Gastroesophageal sphincter (tissue), 4 donors: Measurements from ENCODE around the gene CBR3. TPM values are rescaled to one million over a fixed set of nuclear protein-coding genes. Genes with fewer than 3 reads are reported as not detected.
A peak's percentile ranks its signal among the peaks of the same experiment; 100 is the strongest.

ENCODE experiments used
- ATAC-seq: fragments of 150-250 bp; one replicate; pipeline ENCODE4 v1.9.1; 2016; ENCODE audit warnings: mild to moderate bottlenecking, moderate library complexity
- H3K27ac ChIP-seq, 4 donors: fragments of 200-600 bp; sonication (generic) in 3 of 4; 1 replicate in 3 of 4; 2 replicates in 1 of 4; pipeline ENCODE4 v1.5.1; 2016 to 2019
- H3K27me3 ChIP-seq: fragments of 200-600 bp; sonication (generic); one replicate; pipeline ENCODE4 v1.5.1; 2019
- H3K36me3 ChIP-seq, 2 donors: fragments of 200-600 bp; sonication (generic); one replicate each; pipeline ENCODE4 v1.5.1; 2019; ENCODE audit warnings: control low read depth in 1 of 2
- H3K4me1 ChIP-seq, 3 donors: fragments of 200-600 bp; sonication (generic); 1 replicate in 2 of 3; 2 replicates in 1 of 3; pipeline ENCODE4 v1.5.1; 2016 to 2019; ENCODE audit warnings: control low read depth in 2 of 3
- H3K4me3 ChIP-seq, 2 donors: fragments of 200-600 bp; sonication (generic); one replicate each; pipeline ENCODE4 v1.5.1; 2019; ENCODE audit warnings: mild to moderate bottlenecking in 1 of 2, moderate library complexity in 1 of 2
- H3K9me3 ChIP-seq, 3 donors: fragments of 200-600 bp; sonication (generic); one replicate each; pipeline ENCODE4 v1.5.1; 2017 to 2019; ENCODE audit warnings: control low read depth in 2 of 3
- EP300 ChIP-seq: sonication (generic); formaldehyde crosslinking; IDR thresholded peaks from one replicate; pipeline ENCODE4 v1.6.1; 2017; ENCODE audit warnings: antibody characterized with exemption, mild to moderate bottlenecking
- POLR2A ChIP-seq, 2 donors: fragments of 450-650 bp; IDR thresholded peaks; one replicate each; pipeline ENCODE4 v1.6.1; 2017; ENCODE audit warnings: antibody characterized with exemption in 2 of 2, mild to moderate bottlenecking in 2 of 2, moderate library complexity in 1 of 2
- POLR2AphosphoS5 ChIP-seq: sonication (generic); formaldehyde crosslinking; IDR thresholded peaks from one replicate; pipeline ENCODE4 v1.6.1; 2017; ENCODE audit warnings: antibody characterized with exemption
- WGBS, 2 donors: methylation state at CpG; one replicate each; pipeline ENCODE4 v1.1.5; 2018; ENCODE audit warnings: low coverage in 1 of 2; 5-methylcytosine and 5-hydroxymethylcytosine counted together
- total RNA-seq, 4 donors: library from RNA; depleted of rRNA; stranded (reverse); fragments of >200 nt; gene quantifications; one replicate each; pipeline ENCODE4 v1.1.0, GENCODE V29; 2016
- TF ChIP-seq, protein P1 (sequence below), 4 experiments: fragments of 200-600 bp in 2 of 4; fragments of 450-650 bp in 2 of 4; sonication (generic) in 1 of 4; IDR thresholded peaks; one replicate each; pipeline ENCODE4 v1.5.1; 2017 to 2019; ENCODE audit warnings: antibody characterized with exemption in 4 of 4, mild to moderate bottlenecking in 2 of 4, moderate library complexity in 2 of 4

Gene CBR3
- total RNA-seq, 4 donors from 2014 or later = 9.6 to 20.9 (median 14.0) TPM

DNA sequence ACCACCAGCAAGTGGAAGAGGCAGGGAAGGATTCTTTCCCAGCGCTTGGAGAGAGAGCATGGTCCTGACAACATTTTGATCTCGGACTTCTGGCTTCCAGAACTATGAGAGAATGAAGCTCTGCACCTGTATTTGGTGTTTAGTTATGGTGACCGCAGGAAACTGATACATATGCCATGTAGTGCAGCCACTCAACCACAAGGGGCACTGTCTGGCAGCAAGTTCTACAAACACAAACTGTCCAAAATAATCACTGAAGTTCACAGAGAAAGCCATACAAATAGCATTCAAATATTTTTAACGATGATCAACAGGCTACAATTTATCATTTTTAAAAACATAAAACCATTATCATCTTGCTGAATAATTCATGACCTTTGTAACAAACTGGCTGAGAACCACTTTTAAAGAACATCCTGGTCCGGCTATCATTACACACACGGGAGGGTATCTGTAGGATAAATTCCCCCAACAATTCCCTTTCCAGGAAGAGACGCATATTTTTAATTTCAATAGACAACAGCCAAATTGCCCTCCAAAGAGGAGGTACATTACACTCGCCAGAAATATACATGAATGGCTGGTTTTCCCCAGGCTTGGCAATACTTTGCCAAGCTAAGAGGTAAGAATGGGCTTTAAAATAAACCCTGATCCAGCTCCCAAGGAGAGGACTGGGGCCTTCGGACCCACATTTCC is 9.2 kb upstream of the CBR3 start:
- Histone ChIP-seq H3K27ac (peak overlapping the region in 1 of 4 donors; percentile 24), H3K27me3 (no peaks in the 10 kb centered on the region), H3K4me3 (no peak overlapping the region), H3K4me1 (peaks cover 0 to 20% (median 0%) of the 10 kb centered on the region in 3 donors), H3K9me3 (no peaks in the 10 kb centered on the region), H3K36me3 (no peaks in the 10 kb centered on the region)
- 26 to 40% methylated on average over 7 to 9 of the region's 9 CpGs for WGBS, 2 donors
- ATAC-seq = no peak
- TF ChIP-seq POLR2A (IDR thresholded peaks at IDR 0.05) = no peak
- TF ChIP-seq, protein P1, sequence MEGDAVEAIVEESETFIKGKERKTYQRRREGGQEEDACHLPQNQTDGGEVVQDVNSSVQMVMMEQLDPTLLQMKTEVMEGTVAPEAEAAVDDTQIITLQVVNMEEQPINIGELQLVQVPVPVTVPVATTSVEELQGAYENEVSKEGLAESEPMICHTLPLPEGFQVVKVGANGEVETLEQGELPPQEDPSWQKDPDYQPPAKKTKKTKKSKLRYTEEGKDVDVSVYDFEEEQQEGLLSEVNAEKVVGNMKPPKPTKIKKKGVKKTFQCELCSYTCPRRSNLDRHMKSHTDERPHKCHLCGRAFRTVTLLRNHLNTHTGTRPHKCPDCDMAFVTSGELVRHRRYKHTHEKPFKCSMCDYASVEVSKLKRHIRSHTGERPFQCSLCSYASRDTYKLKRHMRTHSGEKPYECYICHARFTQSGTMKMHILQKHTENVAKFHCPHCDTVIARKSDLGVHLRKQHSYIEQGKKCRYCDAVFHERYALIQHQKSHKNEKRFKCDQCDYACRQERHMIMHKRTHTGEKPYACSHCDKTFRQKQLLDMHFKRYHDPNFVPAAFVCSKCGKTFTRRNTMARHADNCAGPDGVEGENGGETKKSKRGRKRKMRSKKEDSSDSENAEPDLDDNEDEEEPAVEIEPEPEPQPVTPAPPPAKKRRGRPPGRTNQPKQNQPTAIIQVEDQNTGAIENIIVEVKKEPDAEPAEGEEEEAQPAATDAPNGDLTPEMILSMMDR (IDR thresholded peaks at IDR 0.05) = peak; percentile 76 to 95 (median 83)

GRCh38 chr21:36126208-36126565 is 8.7 kb upstream of the CBR3 start:
- H3K27ac ChIP-seq = peak overlapping the region in 1 of 4 donors; percentile 24
- no peaks in the 10 kb centered on the region for H3K9me3 ChIP-seq
- H3K4me3 ChIP-seq = no peak overlapping the region
- H3K4me1 ChIP-seq = peaks cover 0 to 22% (median 0%) of the 10 kb centered on the region in 3 donors
- TF ChIP-seq POLR2AphosphoS5 (no peak), POLR2A (IDR thresholded peaks at IDR 0.05) (no peak), EP300 (no peak)
- TF ChIP-seq, protein P1 (IDR thresholded peaks at IDR 0.05) = no peak
- no peak for ATAC-seq
- H3K27me3 ChIP-seq = no peaks in the 10 kb centered on the region
- H3K36me3 ChIP-seq = no peaks in the 10 kb centered on the region

DNA sequence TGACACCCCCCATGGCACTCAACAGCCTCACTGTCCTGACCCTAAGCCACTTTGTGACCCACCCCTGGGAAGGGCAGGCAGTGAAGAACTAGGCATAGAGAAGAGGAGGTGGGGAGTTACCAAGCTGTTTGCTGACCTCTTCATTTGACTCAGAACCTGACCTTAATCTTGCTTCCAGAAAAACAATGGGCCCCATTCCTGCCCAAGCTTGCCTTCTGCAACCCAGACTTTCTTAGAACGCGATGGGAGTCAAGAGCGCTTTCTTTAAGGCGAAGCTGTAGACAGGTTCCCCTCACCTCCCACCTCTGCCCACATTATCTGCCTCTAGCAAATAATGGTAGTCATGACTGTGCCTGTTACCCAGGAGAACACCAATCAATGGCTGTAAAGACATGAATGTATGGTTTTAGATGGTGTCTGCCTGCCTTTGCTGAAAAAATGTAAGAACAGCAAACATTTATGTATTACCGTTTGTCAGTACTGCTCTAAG is 8.2 kb upstream of the CBR3 start:
- Histone ChIP-seq H3K36me3 (no peaks in the 10 kb centered on the region), H3K27me3 (no peaks in the 10 kb centered on the region), H3K4me1 (peaks cover 0 to 22% (median 0%) of the 10 kb centered on the region in 3 donors), H3K4me3 (no peak overlapping the region), H3K27ac (no peak overlapping the region), H3K9me3 (no peaks in the 10 kb centered on the region)
- WGBS, 2 donors = 86 to 91% methylated on average over 1 to 5 of the region's 5 CpGs
- no peak for TF ChIP-seq POLR2AphosphoS5
- TF ChIP-seq, protein P1 (IDR thresholded peaks at IDR 0.05) = no peak
- TF ChIP-seq EP300 = no peak
- TF ChIP-seq POLR2A (IDR thresholded peaks at IDR 0.05) = no peak
- no peak for ATAC-seq

GRCh38 chr21:36127250-36127904 is 7.5 kb upstream of the CBR3 start:
- 86 to 93% methylated on average over 5 to 10 of the region's 10 CpGs for WGBS, 2 donors
- no peak for ATAC-seq
- no peak overlapping the region for H3K4me3 ChIP-seq
- H3K36me3 ChIP-seq = no peaks in the 10 kb centered on the region
- H3K27me3 ChIP-seq = no peaks in the 10 kb centered on the region
- H3K9me3 ChIP-seq = no peaks in the 10 kb centered on the region
- peaks cover 0 to 22% (median 0%) of the 10 kb centered on the region in 3 donors for H3K4me1 ChIP-seq
- TF ChIP-seq POLR2A (IDR thresholded peaks at IDR 0.05) (no peak), POLR2AphosphoS5 (no peak), EP300 (no peak)
- TF ChIP-seq, protein P1 (IDR thresholded peaks at IDR 0.05) = no peak
- no peak overlapping the region for H3K27ac ChIP-seq

DNA sequence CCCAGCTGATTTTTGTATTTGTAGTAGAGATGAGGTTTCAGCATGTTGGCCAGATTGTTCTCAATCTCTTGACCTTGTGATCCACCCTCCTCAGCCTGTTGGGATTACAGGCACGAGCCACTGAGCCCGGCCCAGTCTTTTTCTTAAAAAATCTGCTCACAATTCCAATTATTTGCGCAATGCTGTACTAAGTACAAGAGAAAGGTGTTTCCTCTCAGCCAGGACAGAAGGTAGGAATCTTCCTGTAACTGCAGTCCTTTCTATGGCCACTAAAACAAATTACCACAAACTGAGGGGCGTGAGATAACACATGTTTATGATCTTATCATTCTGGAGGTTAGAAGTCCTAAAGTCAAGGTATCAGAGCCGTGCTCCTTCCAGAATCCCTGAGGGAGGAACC is 6.9 kb upstream of the CBR3 start:
- no peaks in the 10 kb centered on the region for H3K36me3 ChIP-seq
- no peak overlapping the region for H3K4me3 ChIP-seq
- H3K4me1 ChIP-seq = peaks cover 0 to 22% (median 0%) of the 10 kb centered on the region in 3 donors
- WGBS, 2 donors = 68 to 93% methylated on average over 3 to 4 of the region's 5 CpGs
- H3K27me3 ChIP-seq = no peaks in the 10 kb centered on the region
- H3K27ac ChIP-seq = no peak overlapping the region
- TF ChIP-seq POLR2AphosphoS5 (no peak), POLR2A (IDR thresholded peaks at IDR 0.05) (no peak), EP300 (no peak)
- TF ChIP-seq, protein P1 (IDR thresholded peaks at IDR 0.05) = no peak
- no peaks in the 10 kb centered on the region for H3K9me3 ChIP-seq
- peak; percentile 17 for ATAC-seq
